GM12875 (cell line): ENCODE results near the gene FUZ.
"Not testable (repeated sequence)": the region's sequence is repeated elsewhere in the genome, so short reads cannot be mapped to it uniquely, and the experiment has no call there.

Source experiments
- H3K4me3 ChIP-seq: one replicate; pipeline ENCODE4 v1.5.1; 2011; ENCODE audit warnings: low read depth, low read length, control low read depth
- TF ChIP-seq, protein P1 (sequence below): IDR thresholded peaks from 2 replicates; pipeline ENCODE4 v1.5.1; 2011; ENCODE audit warnings: low read depth, mild to moderate bottlenecking, control low read depth, inconsistent platforms, low read length, moderate library complexity, borderline replicate concordance; ENCODE audit not compliant: insufficient read depth

The FUZ gene

DNA sequence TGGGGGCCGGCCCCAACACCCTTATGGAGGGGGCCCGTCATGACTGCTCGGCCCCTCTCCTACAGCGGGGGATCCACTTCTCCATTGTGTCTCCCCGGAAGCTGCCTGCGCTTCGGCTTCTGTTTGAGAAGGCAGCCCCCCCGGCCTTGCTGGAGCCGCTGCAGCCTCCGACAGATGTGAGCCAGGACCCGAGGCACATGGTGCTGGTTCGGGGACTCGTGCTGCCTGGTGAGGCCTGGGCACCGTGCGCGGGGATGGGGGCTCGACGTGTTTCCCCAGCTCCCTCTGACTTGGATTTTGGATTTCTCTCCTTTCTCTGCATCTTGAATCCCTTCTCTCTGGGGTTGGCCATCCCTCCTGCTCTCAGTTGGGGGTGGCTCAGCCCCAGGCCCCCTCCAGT lies 16.6 kb upstream of the FUZ start:
- TF ChIP-seq, protein P1, sequence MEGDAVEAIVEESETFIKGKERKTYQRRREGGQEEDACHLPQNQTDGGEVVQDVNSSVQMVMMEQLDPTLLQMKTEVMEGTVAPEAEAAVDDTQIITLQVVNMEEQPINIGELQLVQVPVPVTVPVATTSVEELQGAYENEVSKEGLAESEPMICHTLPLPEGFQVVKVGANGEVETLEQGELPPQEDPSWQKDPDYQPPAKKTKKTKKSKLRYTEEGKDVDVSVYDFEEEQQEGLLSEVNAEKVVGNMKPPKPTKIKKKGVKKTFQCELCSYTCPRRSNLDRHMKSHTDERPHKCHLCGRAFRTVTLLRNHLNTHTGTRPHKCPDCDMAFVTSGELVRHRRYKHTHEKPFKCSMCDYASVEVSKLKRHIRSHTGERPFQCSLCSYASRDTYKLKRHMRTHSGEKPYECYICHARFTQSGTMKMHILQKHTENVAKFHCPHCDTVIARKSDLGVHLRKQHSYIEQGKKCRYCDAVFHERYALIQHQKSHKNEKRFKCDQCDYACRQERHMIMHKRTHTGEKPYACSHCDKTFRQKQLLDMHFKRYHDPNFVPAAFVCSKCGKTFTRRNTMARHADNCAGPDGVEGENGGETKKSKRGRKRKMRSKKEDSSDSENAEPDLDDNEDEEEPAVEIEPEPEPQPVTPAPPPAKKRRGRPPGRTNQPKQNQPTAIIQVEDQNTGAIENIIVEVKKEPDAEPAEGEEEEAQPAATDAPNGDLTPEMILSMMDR, result no peak
- no peak overlapping the region for H3K4me3 ChIP-seq

DNA sequence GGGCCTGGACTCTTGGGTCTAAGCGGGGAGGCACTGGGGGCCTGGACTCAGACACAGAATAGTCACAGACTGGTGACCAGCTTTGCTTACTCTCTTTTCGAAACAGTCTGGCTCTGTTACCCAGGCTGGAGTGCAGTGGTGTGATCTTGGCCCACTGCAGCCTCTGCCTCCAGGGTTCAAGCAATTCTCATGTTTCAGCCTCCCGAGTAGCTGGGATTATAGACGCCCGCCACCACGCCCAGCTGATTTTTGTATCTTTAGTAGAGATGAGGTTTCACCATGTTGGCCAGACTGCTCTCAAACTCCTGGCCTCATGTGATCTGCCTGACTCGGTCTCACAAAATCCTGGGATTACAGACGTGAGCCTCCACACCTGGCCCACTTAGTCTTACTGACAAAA lies 16.1 kb upstream of the FUZ start:
- no peak overlapping the region for H3K4me3 ChIP-seq
- TF ChIP-seq, protein P1, result no peak

GRCh38 chr19:49827034-49827433 lies 13.9 kb upstream of the FUZ start:
- H3K4me3 ChIP-seq, result no peak overlapping the region
- TF ChIP-seq, protein P1, result no peak

- TF ChIP-seq, protein P1, result no peak
- H3K4me3 ChIP-seq, result no peak overlapping the region
Observed at GRCh38 chr19:49824662-49825061, 11.6 kb upstream of the FUZ start.

DNA sequence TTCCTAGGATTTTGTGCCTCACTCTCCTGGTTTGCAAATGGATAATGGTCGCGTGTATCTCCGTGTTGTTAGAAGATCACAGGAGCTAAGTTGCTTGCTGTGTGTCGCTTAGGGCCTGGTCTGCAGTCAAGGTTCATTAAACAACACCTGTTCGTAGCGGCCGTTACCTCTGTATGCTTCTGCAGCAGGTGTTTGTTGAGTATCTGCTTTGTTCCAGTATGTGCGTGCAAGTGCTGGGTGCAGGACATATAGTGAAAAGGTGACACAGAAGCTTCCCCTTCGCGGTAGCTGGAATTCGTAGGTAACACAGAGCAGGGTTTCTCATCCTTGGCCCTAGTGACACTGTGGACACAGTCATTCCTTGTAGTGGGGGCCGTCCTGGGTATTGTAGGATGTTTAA lies 10.4 kb upstream of the FUZ start:
- TF ChIP-seq, protein P1, result no peak
- no peak overlapping the region for H3K4me3 ChIP-seq

- H3K4me3 ChIP-seq, result no peak overlapping the region
- TF ChIP-seq, protein P1, result no peak
Observed at GRCh38 chr19:49820125-49820524, 7.0 kb upstream of the FUZ start.

DNA sequence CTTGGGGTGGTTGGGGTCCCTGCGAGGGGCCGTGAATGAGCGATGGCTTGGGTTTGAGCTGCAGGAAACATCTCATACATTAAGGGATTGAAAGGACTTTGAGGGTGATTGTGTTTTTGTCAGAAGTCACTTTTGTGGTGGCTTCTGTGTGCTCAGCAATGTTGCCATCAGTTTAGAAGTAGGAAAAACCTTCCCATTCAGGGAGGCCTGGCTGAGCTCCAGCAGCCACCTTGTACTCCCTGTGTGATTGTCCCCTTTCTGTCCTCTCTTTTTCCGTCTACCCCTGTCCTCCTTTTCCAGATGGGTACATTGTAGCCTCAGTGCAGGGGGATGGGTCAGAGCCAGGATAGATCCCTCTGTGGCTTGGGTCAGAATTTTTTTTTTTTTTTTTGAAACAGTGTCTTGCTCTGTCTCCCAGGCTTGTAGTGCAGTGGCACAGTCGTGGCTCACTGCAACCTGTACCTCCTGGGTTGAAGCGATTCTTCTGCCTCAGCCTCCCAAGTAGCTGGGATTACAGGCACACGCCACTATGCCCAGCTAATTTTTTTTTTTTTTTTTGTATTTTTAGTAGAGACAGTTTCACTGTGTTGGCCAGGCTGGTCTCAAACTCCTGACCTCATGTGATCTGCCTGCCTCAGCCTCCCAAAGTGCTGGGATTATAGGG lies 6.5 kb upstream of the FUZ start:
- not testable (repeated sequence) for H3K4me3 ChIP-seq
